Breast epithelium (tissue), 4 donors: Measurements from ENCODE around the gene STAC3. TPM values are rescaled to one million over a fixed set of nuclear protein-coding genes. Genes with fewer than 3 reads are reported as not detected.

Source experiments
- DNase-seq, 2 donors: peaks; one replicate each; pipeline ENCODE4 v3.0.0-alpha.2; 2019; ENCODE audit warnings: low spot score in 2 of 2
- H3K27ac ChIP-seq, 2 donors: fragments of 200-600 bp; sonication (generic) in 1 of 2; one replicate each; pipeline ENCODE4 v1.5.1; 2016 to 2019; ENCODE audit warnings: mild to moderate bottlenecking in 1 of 2
- H3K27me3 ChIP-seq, 2 donors: fragments of 200-600 bp; sonication (generic) in 1 of 2; one replicate each; pipeline versions ENCODE4 v1.5.1 to v1.6.0; 2017 to 2019; ENCODE audit warnings: control low read depth in 1 of 2, mild to moderate bottlenecking in 1 of 2
- H3K36me3 ChIP-seq: fragments of 200-600 bp; one replicate; pipeline ENCODE4 v1.5.1; 2019
- H3K4me1 ChIP-seq, 2 donors: fragments of 200-600 bp; sonication (generic); one replicate each; pipeline ENCODE4 v1.5.1; 2016 to 2019; ENCODE audit warnings: control low read depth in 1 of 2
- H3K4me3 ChIP-seq, 3 donors: fragments of 200-600 bp; sonication (generic); 1 replicate in 2 of 3; 2 replicates in 1 of 3; pipeline ENCODE4 v1.5.1; 2016 to 2019; ENCODE audit warnings: mild to moderate bottlenecking in 3 of 3, moderate library complexity in 2 of 3
- H3K9me3 ChIP-seq, 2 donors: fragments of 200-600 bp; sonication (generic) in 1 of 2; one replicate each; pipeline ENCODE4 v1.5.1; 2016 to 2019; ENCODE audit warnings: control low read depth in 1 of 2
- CTCF ChIP-seq, 3 donors: fragments of 450-650 bp; IDR thresholded peaks; one replicate each; pipeline ENCODE4 v1.5.1; 2016 to 2017; ENCODE audit warnings: antibody characterized with exemption in 3 of 3, mild to moderate bottlenecking in 3 of 3, moderate library complexity in 3 of 3
- POLR2A ChIP-seq: fragments of 450-650 bp; IDR thresholded peaks from one replicate; pipeline ENCODE4 v1.6.1; 2016; ENCODE audit warnings: antibody characterized with exemption, mild to moderate bottlenecking, moderate library complexity
- POLR2AphosphoS5 ChIP-seq, 3 donors: sonication (generic); formaldehyde crosslinking; IDR thresholded peaks; one replicate each; pipeline ENCODE4 v1.6.1; 2017; ENCODE audit warnings: antibody characterized with exemption in 3 of 3
- intact Hi-C: fragments of 100-400 bp; cut with DNase I; formaldehyde crosslinking; loops from one replicate; pipeline ENCODE4 v1.15.1; 2023; ENCODE audit warnings: low total_unique reads
- total RNA-seq, 3 donors: library from RNA; depleted of rRNA; stranded (reverse); fragments of >200 nt; gene quantifications; one replicate each; pipeline ENCODE4 v1.1.0, GENCODE V29; 2016

The STAC3 gene
- total RNA-seq, 3 donors from 2014 or later = 0.98 to 3.2 (median 1.6) TPM

- no peak overlapping the region for H3K4me3 ChIP-seq
- DNase-seq = no peak
- H3K27me3 ChIP-seq = no peaks in the 10 kb centered on the region
- no peaks in the 10 kb centered on the region for H3K36me3 ChIP-seq
- no peaks in the 10 kb centered on the region for H3K4me1 ChIP-seq
- TF ChIP-seq CTCF (IDR thresholded peaks at IDR 0.05) = no peak
- TF ChIP-seq POLR2A = no peak
- no peak for TF ChIP-seq POLR2AphosphoS5 (IDR thresholded peaks at IDR 0.05)
- intact Hi-C loops = no loop called here
- no peaks in the 10 kb centered on the region for H3K9me3 ChIP-seq
- no peak overlapping the region for H3K27ac ChIP-seq
These were observed 3.7 kb upstream of the STAC3 start for GRCh38 chr12:57254506-57255280.

- Histone ChIP-seq H3K36me3 (no peaks in the 10 kb centered on the region), H3K27ac (no peak overlapping the region), H3K4me1 (no peaks in the 10 kb centered on the region), H3K9me3 (no peaks in the 10 kb centered on the region), H3K4me3 (no peak overlapping the region), H3K27me3 (no peaks in the 10 kb centered on the region)
- intact Hi-C loops = no loop called here
- no peak for DNase-seq
- TF ChIP-seq POLR2A = no peak
- no peak for TF ChIP-seq POLR2AphosphoS5 (IDR thresholded peaks at IDR 0.05)
- TF ChIP-seq CTCF (IDR thresholded peaks at IDR 0.05) = no peak
These were observed 446 bp downstream of the STAC3 start for GRCh38 chr12:57250541-57250940.

DNA sequence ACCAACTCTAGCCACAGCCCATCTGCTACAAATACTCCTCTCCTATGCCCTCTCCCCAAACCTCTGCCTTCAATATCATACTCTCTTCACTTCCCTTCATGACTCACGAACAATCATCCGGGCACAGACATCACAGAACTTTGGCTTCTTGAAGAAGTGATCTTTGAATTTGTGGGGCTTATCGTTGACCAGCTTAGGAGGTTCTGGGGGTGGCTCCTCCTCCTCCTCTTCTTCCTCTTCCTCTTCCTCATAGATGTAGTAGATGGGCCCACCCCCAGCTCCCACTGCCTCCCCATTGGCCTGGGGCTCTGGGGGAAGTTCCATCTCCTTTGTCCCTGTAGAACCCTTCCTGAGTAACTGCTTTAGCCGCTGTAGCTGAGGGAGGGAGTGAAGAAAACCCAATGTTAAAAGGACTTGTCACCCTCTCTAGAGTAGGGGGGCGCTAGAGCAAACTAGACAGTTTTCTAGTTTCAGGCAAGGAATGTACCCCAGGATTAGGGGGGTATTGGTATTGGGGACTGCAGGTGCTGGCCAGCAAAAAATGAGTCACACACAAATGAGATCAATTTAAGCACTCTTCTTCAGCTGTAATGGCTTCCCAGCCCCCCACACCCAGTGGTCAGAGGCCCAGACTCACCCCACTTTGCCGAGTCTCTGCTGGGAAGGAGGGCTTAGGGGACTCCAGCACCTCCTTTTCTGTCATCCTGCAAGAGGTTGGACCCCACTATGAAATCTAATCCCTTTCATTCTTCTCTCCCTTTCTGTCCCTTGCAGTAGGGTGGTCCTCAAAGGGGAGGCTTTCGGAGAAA is 1.8 kb downstream of the STAC3 start:
- H3K27ac ChIP-seq = no peak overlapping the region
- intact Hi-C loops = loop anchor here (10.0 kb wide), 1 partner anchor 1106 kb away; no protein-coding TSS in a partner anchor
- H3K9me3 ChIP-seq = no peaks in the 10 kb centered on the region
- TF ChIP-seq CTCF (IDR thresholded peaks at IDR 0.05) (no peak), POLR2A (no peak), POLR2AphosphoS5 (IDR thresholded peaks at IDR 0.05) (no peak)
- no peak for DNase-seq
- H3K4me3 ChIP-seq = no peak overlapping the region
- no peaks in the 10 kb centered on the region for H3K36me3 ChIP-seq
- H3K27me3 ChIP-seq = no peaks in the 10 kb centered on the region
- H3K4me1 ChIP-seq = no peaks in the 10 kb centered on the region

DNA sequence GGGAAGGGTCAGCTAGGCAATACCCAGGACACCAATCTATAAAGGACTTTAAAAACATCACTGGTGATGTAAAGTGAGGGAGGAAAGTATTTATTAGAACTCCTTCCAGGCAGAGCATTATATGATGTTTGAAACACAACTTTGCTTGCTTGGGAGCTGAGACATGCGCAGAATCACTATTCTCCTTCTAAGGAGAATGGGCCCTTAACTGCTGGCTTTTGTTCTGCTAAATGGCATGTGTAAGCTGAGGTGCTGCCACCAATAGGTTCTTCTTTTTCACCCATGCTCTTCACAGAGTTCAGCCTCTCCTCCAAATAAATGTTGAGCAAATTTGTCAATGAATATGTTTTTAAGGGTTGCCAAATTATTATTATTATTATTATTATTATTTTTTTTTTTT is 3.9 kb downstream of the STAC3 start:
- no peaks in the 10 kb centered on the region for H3K36me3 ChIP-seq
- no peak overlapping the region for H3K4me3 ChIP-seq
- H3K9me3 ChIP-seq = no peaks in the 10 kb centered on the region
- H3K27me3 ChIP-seq = peaks cover 0 to 12% of the 10 kb centered on the region in 2 donors
- TF ChIP-seq POLR2A = no peak
- TF ChIP-seq POLR2AphosphoS5 (IDR thresholded peaks at IDR 0.05) = no peak
- no peak for TF ChIP-seq CTCF (IDR thresholded peaks at IDR 0.05)
- intact Hi-C loops = loop anchor here (10.0 kb wide), 1 partner anchor 1108 kb away; no protein-coding TSS in a partner anchor
- H3K27ac ChIP-seq = no peak overlapping the region
- DNase-seq = no peak
- H3K4me1 ChIP-seq = peaks cover 4 to 9% of the 10 kb centered on the region in 2 donors

- intact Hi-C loops = loop anchor here (10.0 kb wide), 1 partner anchor 1110 kb away; no protein-coding TSS in a partner anchor
- TF ChIP-seq POLR2AphosphoS5 (IDR thresholded peaks at IDR 0.05) (no peak), POLR2A (no peak), CTCF (IDR thresholded peaks at IDR 0.05) (no peak)
- H3K27me3 ChIP-seq = peaks cover 0 to 30% of the 10 kb centered on the region in 2 donors
These were observed 6.7 kb downstream of the STAC3 start for GRCh38 chr12:57244312-57244696.

More at GRCh38 chr12:57244312-57244696, 6.7 kb downstream of the STAC3 start:
- H3K4me3 ChIP-seq = no peak overlapping the region
- H3K27ac ChIP-seq = no peak overlapping the region
- H3K4me1 ChIP-seq = peaks cover 13 to 19% of the 10 kb centered on the region in 2 donors
- H3K36me3 ChIP-seq = no peaks in the 10 kb centered on the region
- DNase-seq = no peak
- no peaks in the 10 kb centered on the region for H3K9me3 ChIP-seq
